ENCODE data around the gene ADAMTS8. TPM values are rescaled to one million over a fixed set of nuclear protein-coding genes. Genes with fewer than 3 reads are reported as not detected.

ADAMTS8 gene
- total RNA-seq, 1 experiment from 2014 or later = 0.07 TPM

GRCh38 chr11:130465263-130465662 is 36.9 kb upstream of the ADAMTS8 start:
- POLR2A ChIA-PET = no interaction called here
- no peak for DNase-seq (ENCODE audit: low read depth, low spot score)
- CTCF ChIA-PET = no interaction called here

More at GRCh38 chr11:130465263-130465662, 36.9 kb upstream of the ADAMTS8 start:
- no peak for ATAC-seq
- intact Hi-C loops (cut with micrococcal nuclease) = no loop called here
- no peaks in the 10 kb centered on the region for H3K27me3 ChIP-seq (ENCODE audit: insufficient read depth, low read length)
- no peak overlapping the region for H2AFZ ChIP-seq (ENCODE audit: low read depth, low read length, poor library complexity, severe bottlenecking)
- no peaks in the 10 kb centered on the region for H3K9me3 ChIP-seq (ENCODE audit: control insufficient read depth in 1 of 2, insufficient read depth in 1 of 2, low read depth in 1 of 2, low read length in 2 of 2)
- RAD21 ChIA-PET (ENCODE audit: low non-redundant PET in 1 of 2, low total read pairs in 2 of 2, uncharacterized antibody in 2 of 2, unreplicated experiment in 2 of 2) = no interaction called here
- H3K27ac ChIP-seq (ENCODE audit: low read depth, low read length) = no peak overlapping the region
- TF ChIP-seq ZBTB33 (IDR thresholded peaks at IDR 0.05; ENCODE audit: extremely low read depth, insufficient replicate concordance, low read length) (no peak), SP1 (IDR thresholded peaks at IDR 0.05; ENCODE audit: low read depth) (no peak), MAX (IDR thresholded peaks at IDR 0.05) (no peak), ATF3 (IDR thresholded peaks at IDR 0.05) (no peak)
- H3K36me3 ChIP-seq (ENCODE audit: control insufficient read depth in 1 of 2, insufficient read depth in 2 of 2, low read length in 2 of 2) = no peaks in the 10 kb centered on the region
- H3K4me2 ChIP-seq (ENCODE audit: low read length) = no peak overlapping the region
- H3K4me1 ChIP-seq (ENCODE audit: control insufficient read depth in 1 of 2, insufficient read depth in 2 of 2, low read length in 2 of 2) = no peaks in the 10 kb centered on the region
- no TSS peak for BruUV-seq (replicated peaks)
- no peaks in the 10 kb centered on the region for H3K79me2 ChIP-seq (ENCODE audit: insufficient read depth, low read length)
- H3K9me2 ChIP-seq (ENCODE audit: insufficient read depth) = no peaks in the 10 kb centered on the region
- no peaks in the 10 kb centered on the region for H4K20me1 ChIP-seq (ENCODE audit: insufficient read depth)
- H3K9ac ChIP-seq (ENCODE audit: low read length) = no peak overlapping the region
- no peak overlapping the region for H3K4me3 ChIP-seq (replicated peaks in 1 of 2; ENCODE audit: low read depth in 1 of 2, low read length in 2 of 2)

Measured in HCT116 (cell line).